Activated T-cell treated with anti-CD3 and anti-CD28 coated beads for 4 hours (primary cell): ENCODE data around the gene ATP2A3.

Experiments used
- DNase-seq: peaks from one replicate; pipeline ENCODE4 v3.0.0-alpha.2; 2020

The ATP2A3 gene

DNA sequence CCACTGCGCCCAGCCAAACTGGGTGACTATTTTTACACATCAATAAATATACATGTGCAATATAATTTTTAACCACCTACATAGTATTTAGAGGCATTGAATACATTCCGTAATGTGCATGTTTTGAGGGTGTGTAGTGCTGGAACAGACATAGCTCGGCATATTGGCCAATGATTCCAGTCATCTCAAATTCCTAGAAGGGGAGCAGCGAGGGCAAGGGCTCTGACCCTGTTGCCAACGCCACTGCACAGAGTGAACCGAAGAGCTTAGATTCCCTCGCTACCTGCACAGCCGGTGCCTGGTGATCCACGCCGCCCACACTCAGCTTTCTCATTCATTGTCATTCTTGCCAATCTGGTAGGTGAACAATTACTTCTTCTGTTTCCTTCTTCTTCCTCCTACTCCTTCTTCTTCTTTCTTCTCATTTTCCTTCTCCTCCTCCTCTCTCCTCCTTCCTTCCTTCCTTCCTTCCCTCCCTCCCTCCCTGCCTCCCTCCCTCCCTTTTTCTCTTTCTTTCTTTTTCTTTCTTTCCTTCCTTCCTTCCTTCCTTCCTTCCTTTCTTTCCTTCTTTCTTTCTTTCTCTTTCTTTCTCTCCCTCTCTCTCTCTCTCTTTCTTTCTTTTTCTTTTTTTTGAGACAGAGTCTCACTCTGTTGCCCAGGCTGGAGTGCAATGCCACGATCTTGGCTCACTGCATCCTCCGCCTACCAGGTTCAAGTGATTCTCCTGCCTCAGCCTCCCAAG is 26.3 kb upstream of the ATP2A3 start:
- DNase-seq, result no peak

DNA sequence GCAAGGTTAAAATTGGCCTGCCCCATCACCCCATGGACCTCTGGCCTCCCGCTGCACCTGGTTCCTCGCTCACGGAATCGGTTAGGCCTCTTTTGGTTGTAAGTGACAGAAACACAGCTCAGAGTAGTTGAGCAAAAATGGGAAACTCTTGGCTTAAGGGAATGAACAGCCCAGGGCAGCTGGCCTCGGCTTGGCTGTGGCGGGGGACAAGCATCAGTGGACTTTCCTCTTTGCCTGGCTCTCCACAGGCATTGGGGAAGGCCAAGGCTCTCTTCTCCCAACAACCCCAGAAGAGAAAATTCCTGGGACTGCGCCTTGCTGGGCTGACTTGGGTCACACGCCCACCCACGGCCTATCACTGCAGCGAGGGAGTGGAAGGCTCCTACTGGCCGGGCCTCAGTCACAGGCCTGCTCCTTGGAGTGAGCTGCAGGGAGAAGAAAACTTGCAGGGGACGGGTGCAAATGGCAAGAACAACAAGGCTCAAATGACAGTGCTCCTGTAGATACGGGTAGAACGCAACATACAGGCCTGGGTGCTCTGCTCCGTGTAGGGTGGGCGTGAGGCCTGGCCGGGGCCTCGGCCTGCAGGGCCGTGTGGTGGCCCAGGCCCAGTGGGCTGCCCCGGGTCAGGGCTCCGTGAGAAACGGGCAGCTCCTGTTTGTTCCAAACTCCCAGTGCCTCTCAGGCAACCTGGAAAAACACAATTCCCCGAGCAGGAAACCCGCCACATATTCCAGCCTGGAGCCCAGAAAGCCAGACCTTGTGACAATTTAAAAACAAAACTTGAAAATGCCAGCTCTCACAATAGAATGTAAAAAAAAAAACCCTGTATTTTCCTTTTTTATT is 25.0 kb upstream of the ATP2A3 start:
- no peak for DNase-seq

GRCh38 chr17:3988297-3989040 is 24.2 kb upstream of the ATP2A3 start:
- DNase-seq, result no peak

GRCh38 chr17:3986939-3987335 is 22.7 kb upstream of the ATP2A3 start:
- no peak for DNase-seq

DNA sequence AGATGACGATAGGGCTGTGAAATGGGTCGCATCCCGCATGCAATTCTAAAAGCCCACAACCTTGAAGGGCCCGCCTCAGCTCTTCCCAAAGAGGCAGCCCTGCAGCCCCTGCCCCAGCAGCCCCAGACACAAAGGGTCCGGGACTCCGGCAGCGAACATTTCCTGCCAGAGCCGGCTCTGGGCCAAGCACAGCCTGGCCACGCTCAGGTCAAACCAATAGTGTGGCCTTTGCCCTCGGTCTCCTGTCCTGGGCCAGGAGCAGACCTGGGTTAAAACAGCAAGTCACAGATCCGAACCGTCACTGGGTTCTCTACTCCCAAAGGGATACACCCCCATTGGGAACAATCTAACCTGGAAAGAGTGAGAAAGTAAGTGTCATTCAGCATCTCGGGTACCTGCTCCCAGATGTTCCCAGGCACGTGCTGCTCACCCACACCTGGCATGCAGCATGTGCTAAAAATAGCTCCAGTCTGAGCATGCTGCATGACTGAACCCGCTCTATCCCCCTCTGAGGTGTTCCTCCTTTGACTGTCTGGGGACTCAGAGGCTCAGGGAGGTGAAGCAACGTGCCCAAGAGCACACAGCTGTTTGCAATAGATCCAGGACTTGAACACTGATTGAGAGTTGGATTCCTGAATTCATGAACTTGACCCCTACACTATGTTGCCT is 22.2 kb upstream of the ATP2A3 start:
- no peak for DNase-seq

DNA sequence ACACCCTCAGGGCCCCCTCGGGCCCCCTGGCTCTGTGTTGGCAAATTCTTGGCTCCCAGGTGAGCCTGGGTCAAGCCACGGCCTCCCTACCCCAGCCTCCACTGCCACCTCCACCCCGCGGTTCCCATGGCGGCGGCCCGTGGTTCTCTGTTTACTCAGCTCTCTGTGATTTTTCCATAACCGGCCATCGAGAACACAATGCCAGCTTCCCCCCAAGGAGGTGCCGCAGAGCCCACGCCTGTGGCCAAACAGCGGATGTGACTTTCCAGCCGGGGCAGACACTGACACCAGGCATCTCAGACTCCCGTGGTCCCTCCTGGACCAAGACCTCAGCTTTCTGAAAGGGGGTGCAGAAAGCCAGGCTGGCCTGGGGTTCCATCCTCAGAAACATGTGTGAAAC is 21.6 kb upstream of the ATP2A3 start:
- no peak for DNase-seq

DNA sequence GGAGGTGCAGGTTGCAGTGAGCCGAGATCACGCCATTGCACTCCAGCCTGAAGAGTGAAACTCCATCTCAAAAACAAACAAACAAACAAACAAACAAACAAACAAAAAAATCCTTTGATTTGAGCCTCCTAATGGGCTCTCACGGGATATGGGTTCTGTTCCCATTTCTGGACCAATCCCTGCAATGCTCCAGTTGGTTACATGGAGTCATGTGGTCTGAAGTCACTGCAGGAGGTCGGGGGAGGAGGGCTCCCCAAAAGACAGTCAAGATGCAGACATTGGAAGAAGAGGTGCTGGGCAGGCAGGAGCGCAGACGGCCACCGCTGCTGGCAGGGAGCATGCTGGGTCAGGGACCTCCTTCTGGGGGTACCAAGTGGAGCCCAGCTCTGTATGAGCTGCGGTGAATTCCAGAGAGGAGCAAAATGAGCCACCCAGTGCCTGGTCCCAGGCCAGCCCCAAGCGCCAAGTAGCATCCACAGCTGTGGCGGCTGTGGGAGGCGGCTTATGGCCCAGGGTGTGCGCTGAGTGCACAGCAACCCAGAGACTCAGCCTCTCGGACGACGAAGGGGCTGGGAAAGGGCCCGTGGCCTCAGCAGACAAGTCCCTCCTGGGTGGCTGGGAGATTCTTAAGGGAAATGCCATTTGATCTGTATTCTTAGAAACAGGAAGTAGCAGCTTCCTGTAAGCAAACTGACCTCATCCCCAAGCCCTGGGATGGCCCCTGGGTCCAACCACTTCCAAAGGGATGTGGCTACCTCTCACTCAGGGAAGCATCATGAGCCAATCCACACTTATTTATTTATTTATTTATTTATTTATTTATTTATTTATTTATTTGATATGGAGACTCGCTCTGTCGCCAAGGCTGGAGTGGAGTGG is 19.6 kb upstream of the ATP2A3 start:
- DNase-seq, result no peak

DNA sequence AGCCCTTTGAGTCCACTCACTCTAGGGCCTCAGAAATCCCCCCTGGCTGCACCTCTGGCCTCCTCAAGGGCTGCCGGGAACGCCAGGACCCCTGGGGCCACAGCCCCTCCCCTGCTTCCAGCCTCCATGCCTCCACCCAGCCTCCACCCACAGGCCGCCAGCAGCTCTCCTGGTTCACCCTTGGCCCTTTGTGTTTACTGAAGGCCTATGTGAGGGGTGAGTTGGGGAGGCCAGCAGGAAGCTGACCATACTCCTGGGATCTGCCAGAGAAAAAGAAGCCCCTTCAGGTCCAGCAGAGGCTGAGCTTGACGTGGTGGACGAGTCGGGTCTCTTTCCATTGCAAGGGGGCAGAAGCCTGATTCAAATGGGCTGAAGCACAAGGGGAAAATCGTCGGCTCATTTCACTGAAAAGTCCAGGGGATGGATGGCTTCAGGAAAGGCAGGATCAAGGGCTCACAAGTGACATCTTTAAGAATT is 18.3 kb upstream of the ATP2A3 start:
- DNase-seq, result no peak

DNA sequence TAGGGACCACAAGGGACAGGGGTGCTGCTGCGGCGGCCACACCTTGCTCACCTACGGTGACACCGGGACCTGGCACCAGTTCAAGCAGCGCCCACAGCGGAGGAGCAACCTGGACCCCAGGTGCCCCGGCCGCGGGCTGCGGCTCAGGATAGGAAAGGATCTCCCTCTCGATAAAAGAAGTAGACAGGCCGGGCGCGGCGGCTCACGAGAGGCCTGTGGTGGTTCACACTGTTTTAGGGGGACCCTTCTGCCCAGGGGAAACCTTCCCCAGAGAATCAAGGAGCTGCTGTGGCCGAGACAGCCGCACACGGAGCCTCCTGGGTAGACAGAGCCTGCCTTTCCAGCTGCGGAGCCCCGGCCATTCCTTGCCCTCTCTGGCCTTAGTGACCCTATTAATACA is 17.9 kb upstream of the ATP2A3 start:
- no peak for DNase-seq

DNA sequence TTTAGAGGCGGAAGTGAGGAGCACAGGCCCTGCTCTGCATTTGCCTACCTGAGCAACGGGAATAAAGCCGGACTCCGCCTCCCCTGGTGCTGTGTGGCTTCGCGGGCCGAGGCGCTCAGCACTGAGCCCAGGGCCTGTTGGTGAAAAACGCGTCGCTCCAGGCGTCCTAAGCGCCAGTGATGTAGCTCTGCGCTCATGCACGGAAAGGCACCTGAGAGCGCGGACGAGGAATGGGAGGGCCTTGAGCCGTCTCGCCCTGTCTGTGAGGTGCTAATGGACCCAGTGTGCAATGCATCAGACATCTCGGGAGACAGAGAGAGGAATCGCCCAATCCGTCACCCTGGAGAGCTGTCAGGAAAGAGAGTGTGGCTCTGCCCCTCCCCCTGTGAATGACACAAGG is 17.2 kb upstream of the ATP2A3 start:
- DNase-seq, result no peak

DNA sequence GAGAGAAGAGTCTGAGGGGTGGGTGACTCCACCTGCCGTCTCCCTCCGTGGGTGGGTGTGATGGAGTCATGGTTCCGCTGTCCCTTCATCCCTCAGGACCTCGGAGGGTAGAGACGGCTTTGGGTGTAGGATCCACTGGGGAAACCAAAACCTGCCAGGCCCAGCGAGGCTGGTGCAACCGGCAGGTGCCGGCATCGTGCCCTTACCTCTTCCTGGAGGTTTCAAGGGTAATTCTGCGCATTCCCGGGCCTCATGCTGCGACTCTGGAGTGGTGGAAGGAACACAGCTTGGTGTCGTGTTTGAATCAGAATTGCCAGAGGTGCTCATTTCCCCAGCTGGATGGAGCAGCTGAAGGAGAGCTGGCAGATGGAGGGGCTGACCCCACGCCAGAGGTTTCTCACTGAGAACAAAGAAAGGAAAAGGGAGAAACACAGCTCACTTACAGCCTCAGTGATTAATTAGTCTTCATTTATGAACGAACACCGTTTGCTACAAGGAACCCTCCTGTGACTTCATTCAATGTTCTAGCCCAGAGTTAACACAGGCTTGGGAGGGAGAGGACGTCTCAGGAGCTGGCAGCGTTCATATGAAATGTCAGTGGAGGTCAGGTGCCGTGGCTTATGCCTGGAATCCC is 16.3 kb upstream of the ATP2A3 start:
- DNase-seq, result no peak

GRCh38 chr17:3979290-3979611 is 15.0 kb upstream of the ATP2A3 start:
- DNase-seq, result no peak

DNA sequence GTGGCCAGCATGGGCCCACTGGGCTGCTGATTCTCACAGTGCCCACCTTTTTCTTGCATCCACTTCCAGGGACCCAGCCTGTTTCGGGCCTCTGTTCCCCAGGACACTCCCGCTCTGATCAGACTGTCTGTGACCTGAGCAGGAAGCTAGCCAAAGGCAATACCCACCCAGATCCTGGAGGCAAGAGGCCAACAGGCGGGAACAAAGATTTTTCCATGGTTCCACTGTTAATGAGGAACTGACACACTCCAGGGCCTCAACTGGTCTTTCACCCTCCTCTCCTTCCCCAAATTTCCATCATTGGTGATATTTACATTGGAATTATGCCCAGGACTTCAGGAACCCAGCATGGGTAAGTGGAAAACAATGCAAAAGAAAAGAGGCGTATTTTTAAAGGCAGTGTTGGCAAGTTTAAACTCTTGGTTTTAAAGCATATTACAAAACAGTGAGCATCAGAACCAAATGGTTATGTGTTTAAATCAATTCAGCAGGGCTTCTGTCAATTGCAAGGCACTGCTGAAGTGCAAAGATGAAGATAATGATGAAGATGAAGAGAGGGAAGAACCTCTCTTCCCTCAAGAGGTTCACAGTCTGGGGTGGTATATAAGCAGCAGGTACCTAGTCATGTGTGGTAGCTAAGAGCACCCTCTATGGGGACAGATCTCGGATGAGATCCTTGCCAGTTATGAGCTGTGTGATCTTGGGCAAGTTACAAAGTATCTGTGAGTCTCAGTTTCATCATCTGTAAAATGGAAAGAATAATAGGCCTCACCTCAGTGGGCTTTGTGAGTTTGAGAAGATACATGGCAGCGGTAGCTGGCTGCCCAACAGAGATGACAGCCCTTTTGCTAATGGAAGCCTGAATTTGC is 14.4 kb upstream of the ATP2A3 start:
- no peak for DNase-seq

DNA sequence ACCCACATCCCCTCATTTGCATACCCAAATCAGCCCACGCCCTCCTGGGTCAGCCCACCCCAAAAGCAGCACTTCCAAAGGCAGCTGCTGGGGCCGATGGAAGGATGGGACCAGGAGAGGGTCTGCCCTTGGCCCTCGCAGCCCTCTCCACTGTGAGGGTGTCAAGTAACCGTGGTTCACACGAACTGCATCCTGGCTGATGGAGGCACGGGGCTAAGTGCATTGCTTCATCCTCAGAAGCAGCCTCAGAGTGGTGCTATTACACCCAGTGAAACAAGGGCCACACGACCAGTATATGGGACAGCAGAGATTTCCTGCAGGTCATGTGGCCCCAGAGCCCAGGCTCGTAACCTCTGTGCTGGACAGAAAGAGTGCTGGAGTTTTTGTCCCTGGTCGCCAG is 13.2 kb upstream of the ATP2A3 start:
- no peak for DNase-seq

DNA sequence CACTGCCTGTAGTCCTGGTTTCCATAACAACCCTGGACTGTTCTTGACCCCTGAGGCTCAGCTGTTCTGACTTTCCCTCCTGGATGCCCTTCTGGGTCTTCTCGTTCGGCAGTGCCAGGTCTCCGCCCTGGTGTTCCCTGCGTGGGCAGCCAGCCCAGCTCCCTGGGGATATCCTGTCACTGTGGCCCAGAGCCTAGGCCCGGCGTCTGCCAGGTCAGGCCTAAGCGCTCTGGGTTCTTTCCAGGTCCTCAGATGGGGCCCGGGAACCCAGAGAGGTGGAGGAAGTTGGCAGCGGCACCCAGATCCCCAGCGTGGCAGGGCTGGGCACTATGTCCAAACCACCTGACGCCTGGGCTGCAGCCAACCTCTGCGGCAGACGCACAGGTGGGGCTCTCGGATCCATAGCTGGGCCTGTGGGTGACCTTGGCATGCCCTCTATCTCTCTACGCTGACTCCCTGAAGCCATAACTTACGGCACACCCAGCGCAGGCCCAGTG is 12.5 kb upstream of the ATP2A3 start:
- DNase-seq, result no peak

DNA sequence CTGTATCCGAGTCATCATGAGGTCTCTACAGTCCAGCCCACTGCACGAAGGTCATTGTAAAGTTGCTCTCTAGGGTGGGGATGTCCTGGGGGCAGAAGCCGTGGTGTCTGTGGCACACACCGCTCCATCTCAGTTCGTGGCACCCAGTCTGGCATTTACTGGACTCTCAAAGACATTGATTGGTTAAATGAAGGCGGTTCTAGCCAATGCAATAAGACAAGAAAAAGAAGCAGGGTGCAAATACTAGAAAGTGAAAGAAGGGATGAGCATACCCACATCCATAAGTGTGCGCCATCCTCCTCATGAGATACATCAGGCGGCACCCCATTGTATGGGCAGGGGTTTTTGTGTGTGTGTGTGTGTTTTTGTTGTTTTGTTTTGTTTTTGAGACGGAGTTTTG is 10.7 kb upstream of the ATP2A3 start:
- no peak for DNase-seq

DNA sequence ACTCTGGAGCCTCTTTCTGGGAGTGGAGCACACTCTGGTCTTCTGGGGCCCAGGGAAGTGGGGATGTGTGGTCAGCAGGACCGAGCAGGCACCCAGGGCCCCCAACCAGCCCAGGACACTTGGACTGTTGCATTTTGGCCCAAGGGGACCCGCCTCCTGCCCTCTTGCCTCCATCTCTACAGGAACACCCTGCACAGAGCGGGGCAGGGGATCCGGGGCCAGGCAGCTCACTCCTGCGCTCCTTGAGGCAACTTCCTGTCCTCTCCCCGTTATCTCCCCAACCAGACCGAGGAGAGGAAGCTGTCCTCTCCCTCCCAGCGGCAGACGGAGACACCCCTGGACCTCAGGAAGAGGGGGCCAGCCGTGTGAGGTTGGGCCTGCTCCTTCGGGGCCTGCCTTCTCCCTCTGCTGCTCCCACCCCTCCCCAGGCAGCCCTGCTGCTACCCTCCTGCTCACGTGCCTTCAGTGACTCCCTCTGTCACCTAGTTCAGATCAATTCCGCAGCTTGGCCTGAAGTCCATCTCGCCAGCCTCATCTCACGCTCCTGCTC is 10.0 kb upstream of the ATP2A3 start:
- DNase-seq, result no peak

- no peak for DNase-seq
Measured at GRCh38 chr17:3973495-3974137, 9.4 kb upstream of the ATP2A3 start.

- DNase-seq, result no peak
Measured at GRCh38 chr17:3972931-3973330, 8.7 kb upstream of the ATP2A3 start.
